Activated T-helper 1 cell treated with anti-CD3 and anti-CD28 coated beads, Interleukin-12 subunit alpha, Interleukin-12 subunit beta, Interleukin-2, Interleukin-4 antibody, amounts not matched to agents 30 ng/mL and 10 ng/mL and 1 ng/mL, durations not matched to agents 14 hours and 24 hours and 36 hours (primary cell): ENCODE results near the gene PIK3C2G. TPM values are rescaled to one million over a fixed set of nuclear protein-coding genes. Genes with fewer than 3 reads are reported as not detected.
"Not testable (repeated sequence)": the region's sequence is repeated elsewhere in the genome, so short reads cannot be mapped to it uniquely, and the experiment has no call there.

Experiments used
- DNase-seq: peaks from one replicate; pipeline ENCODE4 v3.0.0; 2021; ENCODE audit warnings: low spot score
- H3K27ac Mint-ChIP-seq: one replicate; pipeline ENCODE4 v1.8.0; 2021; ENCODE audit warnings: mild to moderate bottlenecking, mixed read lengths
- H3K27me3 Mint-ChIP-seq: one replicate; pipeline ENCODE4 v1.8.0; 2022; ENCODE audit warnings: mild to moderate bottlenecking, moderate library complexity, mixed read lengths; ENCODE audit not compliant: insufficient read depth
- H3K36me3 Mint-ChIP-seq: one replicate; pipeline ENCODE4 v1.8.0; 2021; ENCODE audit warnings: low read depth, mixed read lengths
- H3K4me1 Mint-ChIP-seq: one replicate; pipeline ENCODE4 v1.8.0; 2021; ENCODE audit warnings: low read depth, mixed read lengths
- H3K4me3 Mint-ChIP-seq: one replicate; pipeline ENCODE4 v1.8.0; 2021; ENCODE audit warnings: mild to moderate bottlenecking, moderate library complexity, mixed read lengths
- H3K9me3 Mint-ChIP-seq: one replicate; pipeline ENCODE4 v1.8.0; 2021; ENCODE audit warnings: mixed read lengths
- intact Hi-C: fragments of 100-400 bp; cut with micrococcal nuclease; formaldehyde crosslinking; loops from one replicate; pipeline ENCODE4 v1.15.1; 2024
- total RNA-seq: library from RNA; stranded (reverse); gene quantifications from 2 replicates; pipeline ENCODE4 v1.2.3, GENCODE V29; 2022

PIK3C2G gene
- total RNA-seq, 1 donor from 2014 or later, result not detected

DNA sequence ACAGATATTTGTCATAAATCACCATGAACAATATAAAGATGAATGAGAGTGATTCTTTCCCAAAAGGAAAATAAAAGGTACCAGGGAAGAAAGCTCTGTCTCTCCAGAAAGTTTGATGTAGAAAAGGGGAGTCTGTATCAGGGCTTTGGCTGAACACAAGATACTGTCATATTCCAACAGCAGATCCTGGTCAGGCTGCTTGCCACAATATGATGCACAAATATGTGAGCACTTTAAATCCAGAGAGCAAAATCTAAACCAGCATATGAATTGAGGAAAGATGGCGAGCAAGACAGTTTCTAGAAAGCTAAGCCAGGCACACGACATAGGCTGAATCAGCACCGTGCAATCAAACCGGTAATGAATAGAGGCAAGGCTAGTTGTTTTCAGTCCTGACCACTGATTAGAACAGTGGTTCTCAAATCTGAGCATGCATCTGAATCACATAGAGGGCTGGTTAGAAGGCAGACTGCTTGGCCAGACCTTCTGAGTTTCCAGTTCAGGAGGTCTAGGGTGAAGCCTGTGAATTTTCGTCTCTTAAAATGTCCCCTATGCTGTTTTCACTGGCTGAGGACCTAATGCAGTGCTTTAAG lies 415.8 kb downstream of the PIK3C2G start:
- Mint-ChIP-seq H3K27ac (no peak overlapping the region), H3K4me1 (no peaks in the 10 kb centered on the region), H3K9me3 (peaks cover 7% of the 10 kb centered on the region), H3K4me3 (no peak overlapping the region), H3K36me3 (no peaks in the 10 kb centered on the region), H3K27me3 (no peaks in the 10 kb centered on the region)
- DNase-seq, result no peak
- intact Hi-C loops, result no loop called here

DNA sequence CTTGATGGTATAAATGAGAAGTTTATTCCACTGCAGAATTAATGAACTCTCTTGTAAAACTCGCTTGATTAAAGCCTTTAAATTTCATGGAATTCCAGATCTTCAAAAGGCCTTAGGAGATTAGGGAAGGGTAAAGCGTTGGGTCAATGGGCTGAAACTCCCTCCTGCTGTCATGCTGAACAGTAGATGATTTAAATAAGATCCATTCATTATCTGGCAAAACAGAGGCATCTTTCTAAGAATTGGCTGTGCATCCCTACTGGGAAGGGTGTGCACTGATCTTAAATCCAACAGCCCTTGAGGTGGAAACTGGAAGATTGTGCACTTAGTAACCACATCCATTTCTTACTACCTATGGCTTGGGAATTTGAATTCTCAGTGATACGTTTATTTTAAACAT lies 420.5 kb downstream of the PIK3C2G start:
- intact Hi-C loops, result no loop called here
- no peak overlapping the region for H3K4me3 Mint-ChIP-seq

DNA sequence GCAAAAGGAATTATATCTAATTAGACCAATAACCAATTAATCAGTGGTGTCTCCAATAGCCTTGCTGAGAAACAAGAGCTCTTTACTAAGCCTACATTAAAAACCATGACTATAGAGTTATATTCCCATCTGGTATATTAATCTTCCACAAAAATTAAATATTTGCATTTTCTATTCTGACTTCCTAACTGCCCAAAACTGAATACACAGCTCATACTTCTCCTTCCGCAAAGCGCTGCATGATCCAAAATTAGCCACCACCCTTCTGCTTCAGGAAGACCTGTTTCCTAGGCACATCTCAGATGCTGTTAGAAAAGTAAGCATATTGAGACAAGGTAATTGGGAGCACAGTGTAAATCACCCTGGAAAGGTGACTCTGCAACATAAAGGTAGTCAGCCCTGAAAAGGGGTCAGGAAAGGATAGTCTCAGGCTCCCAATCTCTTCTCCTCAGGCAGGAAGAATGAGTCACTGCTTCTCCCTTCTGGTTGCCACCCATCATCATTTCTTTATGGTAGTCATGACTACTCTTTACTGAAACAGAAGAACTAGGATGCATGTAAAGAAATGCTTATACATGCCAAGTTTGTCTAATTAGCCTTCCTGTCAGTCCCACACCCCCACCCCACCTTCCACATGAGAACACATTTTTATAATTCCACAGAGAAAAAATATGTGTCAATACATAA lies 422.2 kb downstream of the PIK3C2G start:
- no peak for DNase-seq
- Mint-ChIP-seq H3K27me3 (no peaks in the 10 kb centered on the region), H3K4me3 (no peak overlapping the region), H3K4me1 (no peaks in the 10 kb centered on the region), H3K9me3 (peaks cover 4% of the 10 kb centered on the region), H3K36me3 (no peaks in the 10 kb centered on the region), H3K27ac (no peak overlapping the region)
- intact Hi-C loops, result no loop called here

More for the DNA sequence above, 420.5 kb downstream of the PIK3C2G start:
- Mint-ChIP-seq H3K27me3 (no peaks in the 10 kb centered on the region), H3K36me3 (no peaks in the 10 kb centered on the region), H3K9me3 (peaks cover 4% of the 10 kb centered on the region), H3K27ac (no peak overlapping the region), H3K4me1 (no peaks in the 10 kb centered on the region)
- no peak for DNase-seq

DNA sequence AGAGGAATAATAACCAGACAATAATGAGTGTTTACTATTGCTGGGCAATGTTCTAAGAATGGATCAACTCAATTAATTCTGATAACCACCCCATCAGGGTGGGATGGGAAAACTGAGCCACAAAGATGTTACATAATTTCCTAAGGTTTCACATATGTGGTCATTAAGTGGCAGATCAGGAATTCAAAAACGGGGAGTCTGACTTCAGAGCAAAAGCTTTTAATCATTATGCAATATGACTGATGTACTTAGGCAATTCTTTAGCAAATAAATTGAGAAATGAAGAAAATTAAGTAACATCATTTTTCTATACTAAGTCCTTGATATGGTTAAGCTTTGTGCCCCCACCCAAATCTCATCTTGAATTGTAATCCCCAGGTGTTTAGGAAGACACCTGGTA lies 423.1 kb downstream of the PIK3C2G start:
- Mint-ChIP-seq H3K27ac (no peak overlapping the region), H3K27me3 (no peaks in the 10 kb centered on the region), H3K36me3 (no peaks in the 10 kb centered on the region), H3K9me3 (peaks cover 4% of the 10 kb centered on the region), H3K4me1 (no peaks in the 10 kb centered on the region), H3K4me3 (no peak overlapping the region)
- intact Hi-C loops, result no loop called here
- DNase-seq, result no peak

DNA sequence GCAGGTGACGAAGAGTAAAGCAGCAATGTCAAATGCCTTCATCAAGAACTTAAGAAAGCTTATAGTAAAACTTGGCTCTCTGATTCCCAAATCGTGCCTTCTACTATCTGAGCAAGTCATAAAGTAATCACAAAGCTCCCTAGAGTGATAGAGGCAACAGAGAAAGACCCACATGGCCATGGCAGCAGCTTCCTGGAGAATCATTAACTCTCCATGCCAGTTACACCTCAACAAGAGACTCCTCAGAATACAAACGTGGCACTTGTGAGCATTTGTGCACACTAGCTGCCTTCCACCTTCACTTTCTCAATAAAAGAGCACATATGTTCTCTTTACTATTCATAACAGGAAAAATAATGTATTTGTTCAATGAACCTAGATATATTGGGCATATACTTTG lies 428.5 kb downstream of the PIK3C2G start:
- Mint-ChIP-seq H3K36me3 (no peaks in the 10 kb centered on the region), H3K27me3 (no peaks in the 10 kb centered on the region), H3K4me3 (no peak overlapping the region), H3K9me3 (peaks cover 18% of the 10 kb centered on the region), H3K27ac (no peak overlapping the region), H3K4me1 (no peaks in the 10 kb centered on the region)
- intact Hi-C loops, result no loop called here
- DNase-seq, result no peak

DNA sequence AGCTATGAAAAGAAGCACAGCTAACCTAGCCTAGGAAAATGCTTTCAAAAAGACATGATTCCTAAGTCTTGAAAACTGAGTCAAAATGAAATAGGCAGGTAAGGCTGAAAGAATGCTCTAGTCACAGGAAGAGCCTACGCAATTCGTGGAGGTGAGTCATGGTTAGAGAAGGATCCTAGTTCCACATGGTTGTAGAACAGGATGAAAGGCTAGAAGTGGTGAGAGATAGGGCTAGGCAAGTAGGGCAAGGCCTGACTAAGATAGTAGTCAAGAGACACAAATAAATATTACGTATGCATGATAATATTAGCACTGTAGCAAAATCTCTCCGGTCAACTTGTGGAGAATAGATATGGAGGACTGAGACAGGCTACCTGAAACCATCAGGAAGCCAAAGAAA lies 429.3 kb downstream of the PIK3C2G start:
- H3K4me3 Mint-ChIP-seq, result no peak overlapping the region
- H3K27ac Mint-ChIP-seq, result no peak overlapping the region
- no peaks in the 10 kb centered on the region for H3K36me3 Mint-ChIP-seq

DNA sequence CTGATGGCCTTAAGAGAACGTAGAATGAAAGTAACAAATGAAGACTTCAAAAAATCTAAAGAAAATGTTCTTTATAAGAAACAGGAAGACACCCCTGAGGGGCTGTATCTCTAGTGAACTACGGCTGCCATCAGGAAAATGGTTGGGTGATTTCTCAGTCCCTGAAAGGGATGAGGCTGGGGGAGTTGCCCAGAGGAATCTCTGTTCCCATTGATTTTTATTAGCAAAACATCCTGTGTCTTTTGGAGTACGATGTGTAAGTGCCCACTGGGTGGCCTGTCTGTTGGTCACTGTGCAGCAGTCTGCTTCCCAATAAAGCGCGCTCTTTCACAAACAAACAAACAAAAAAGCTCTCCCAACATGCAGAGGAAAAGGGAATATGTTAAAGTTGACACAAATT lies 432.7 kb downstream of the PIK3C2G start:
- H3K4me3 Mint-ChIP-seq, DNase-seq: not testable (repeated sequence)

More for the DNA sequence above, 429.3 kb downstream of the PIK3C2G start:
- Mint-ChIP-seq H3K9me3 (peaks cover 18% of the 10 kb centered on the region), H3K27me3 (no peaks in the 10 kb centered on the region), H3K4me1 (no peaks in the 10 kb centered on the region)
- no peak for DNase-seq
- intact Hi-C loops, result no loop called here

DNA sequence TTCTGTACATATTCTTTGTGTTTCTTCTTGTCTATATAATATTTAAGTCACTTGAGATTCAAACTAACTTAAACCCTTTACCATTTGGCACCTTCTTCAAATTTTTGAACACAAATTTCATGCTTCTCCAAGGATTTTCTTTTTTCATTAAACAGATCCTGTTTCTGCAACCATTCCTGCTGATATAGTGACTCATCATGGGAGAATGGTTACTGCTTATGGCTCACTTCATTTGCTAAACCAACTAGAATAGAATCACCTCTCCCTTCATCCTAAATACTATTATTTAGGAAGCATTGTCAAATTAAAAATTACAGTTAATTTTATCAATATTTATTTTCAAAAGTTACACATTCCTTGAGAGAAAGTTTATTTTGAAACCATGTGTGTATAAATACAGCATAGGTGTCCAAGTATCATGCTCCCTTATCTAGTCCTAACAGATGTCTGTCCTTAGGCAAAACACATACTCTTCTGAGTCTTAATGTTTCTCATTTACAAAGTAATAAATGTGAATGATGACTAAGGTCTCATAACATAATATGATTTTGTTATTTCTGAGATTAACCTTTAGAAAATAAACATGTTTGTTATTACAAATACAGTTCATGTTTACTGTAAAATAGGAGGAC lies 435.8 kb downstream of the PIK3C2G start:
- no peak for DNase-seq
- Mint-ChIP-seq H3K27ac (no peak overlapping the region), H3K27me3 (no peaks in the 10 kb centered on the region), H3K9me3 (peaks cover 13% of the 10 kb centered on the region), H3K36me3 (no peaks in the 10 kb centered on the region), H3K4me3 (no peak overlapping the region), H3K4me1 (no peaks in the 10 kb centered on the region)
- intact Hi-C loops, result no loop called here

More for the DNA sequence above, 432.7 kb downstream of the PIK3C2G start:
- H3K27me3 Mint-ChIP-seq, intact Hi-C loops, H3K27ac Mint-ChIP-seq, H3K4me1 Mint-ChIP-seq, H3K36me3 Mint-ChIP-seq: not testable (repeated sequence)
- H3K9me3 Mint-ChIP-seq, result peaks cover 21% of the 10 kb centered on the region

Other genes starting within 250 kb of the PIK3C2G start
- gene RERGL, start 171.3 kb upstream of the PIK3C2G start, total RNA-seq, result not detected in 2 replicates